Uterus (tissue), 4 donors: ENCODE results near the gene C1QTNF3. TPM values are rescaled to one million over a fixed set of nuclear protein-coding genes. Genes with fewer than 3 reads are reported as not detected.

Experiments used
- DNase-seq, 2 donors: peaks; one replicate each; pipeline ENCODE4 v3.0.0-alpha.2; 2019 to 2020
- H3K27ac ChIP-seq, 2 donors: fragments of 200-600 bp; sonication (generic); 1 replicate in 1 of 2; 2 replicates in 1 of 2; pipeline ENCODE4 v1.5.1; 2016 to 2018
- H3K27me3 ChIP-seq, 2 donors: fragments of 200-600 bp; sonication (generic); one replicate each; pipeline ENCODE4 v1.5.1; 2018 to 2019; ENCODE audit warnings: control low read depth in 1 of 2
- H3K36me3 ChIP-seq, 2 donors: fragments of 200-600 bp; sonication (generic); one replicate each; pipeline ENCODE4 v1.5.1; 2019; ENCODE audit warnings: control low read depth in 1 of 2
- H3K4me1 ChIP-seq, 2 donors: fragments of 200-600 bp; sonication (generic); one replicate each; pipeline ENCODE4 v1.5.1; 2018 to 2019; ENCODE audit warnings: control low read depth in 1 of 2
- H3K4me3 ChIP-seq, 2 donors: fragments of 200-600 bp; sonication (generic); 1 replicate in 1 of 2; 2 replicates in 1 of 2; pipeline ENCODE4 v1.5.1; 2018 to 2019; ENCODE audit warnings: mild to moderate bottlenecking in 1 of 2
- H3K9me3 ChIP-seq, 2 donors: fragments of 200-600 bp; sonication (generic); one replicate each; pipeline ENCODE4 v1.5.1; 2019; ENCODE audit warnings: control low read depth in 1 of 2
- CTCF ChIP-seq, 4 experiments: fragments of 200-600 bp in 2 of 4; fragments of 450-650 bp in 2 of 4; sonication (generic) in 2 of 4; IDR thresholded peaks; one replicate each; pipeline ENCODE4 v1.5.1; 2016 to 2019; ENCODE audit warnings: antibody characterized with exemption in 4 of 4, mild to moderate bottlenecking in 2 of 4, moderate library complexity in 1 of 4
- POLR2A ChIP-seq, 2 donors: fragments of 450-650 bp; IDR thresholded peaks; one replicate each; pipeline ENCODE4 v1.6.1; 2016; ENCODE audit warnings: antibody characterized with exemption in 2 of 2, mild to moderate bottlenecking in 1 of 2, moderate library complexity in 1 of 2
- intact Hi-C: fragments of 100-400 bp; cut with DNase I; formaldehyde crosslinking; loops from one replicate; pipeline ENCODE4 v1.15.1; 2023; ENCODE audit warnings: low total_unique reads
- total RNA-seq, 4 donors: library from RNA; depleted of rRNA in 3 of 4; stranded (reverse); fragments of >200 nt in 3 of 4; gene quantifications; one replicate each; pipeline versions ENCODE4 v1.1.0 to v1.2.4, GENCODE V29; 2014 to 2023
- donor health status: DM: yes; HTN: yes; CAD: no.

C1QTNF3 gene
- total RNA-seq, 4 donors from 2014 or later = 7.6 to 35.9 (median 13.3) TPM

- H3K27me3 ChIP-seq = no peaks in the 10 kb centered on the region
- TF ChIP-seq POLR2A (IDR thresholded peaks at IDR 0.05) (no peak), CTCF (IDR thresholded peaks at IDR 0.05) (no peak)
- intact Hi-C loops = no loop called here
- no peak for DNase-seq
- no peaks in the 10 kb centered on the region for H3K9me3 ChIP-seq
- no peak overlapping the region for H3K4me3 ChIP-seq
- H3K27ac ChIP-seq = no peak overlapping the region
- H3K36me3 ChIP-seq = no peaks in the 10 kb centered on the region
- no peaks in the 10 kb centered on the region for H3K4me1 ChIP-seq
These were observed 10.1 kb upstream of the C1QTNF3 start for GRCh38 chr5:34053133-34053532.

GRCh38 chr5:34051374-34051980 lies 8.5 kb upstream of the C1QTNF3 start:
- Histone ChIP-seq H3K4me3 (no peak overlapping the region), H3K4me1 (no peaks in the 10 kb centered on the region), H3K27ac (no peak overlapping the region), H3K27me3 (no peaks in the 10 kb centered on the region), H3K36me3 (no peaks in the 10 kb centered on the region), H3K9me3 (no peaks in the 10 kb centered on the region)
- no peak for TF ChIP-seq POLR2A (IDR thresholded peaks at IDR 0.05)
- TF ChIP-seq CTCF (IDR thresholded peaks at IDR 0.05) = no peak
- intact Hi-C loops = no loop called here
- DNase-seq = no peak

DNA sequence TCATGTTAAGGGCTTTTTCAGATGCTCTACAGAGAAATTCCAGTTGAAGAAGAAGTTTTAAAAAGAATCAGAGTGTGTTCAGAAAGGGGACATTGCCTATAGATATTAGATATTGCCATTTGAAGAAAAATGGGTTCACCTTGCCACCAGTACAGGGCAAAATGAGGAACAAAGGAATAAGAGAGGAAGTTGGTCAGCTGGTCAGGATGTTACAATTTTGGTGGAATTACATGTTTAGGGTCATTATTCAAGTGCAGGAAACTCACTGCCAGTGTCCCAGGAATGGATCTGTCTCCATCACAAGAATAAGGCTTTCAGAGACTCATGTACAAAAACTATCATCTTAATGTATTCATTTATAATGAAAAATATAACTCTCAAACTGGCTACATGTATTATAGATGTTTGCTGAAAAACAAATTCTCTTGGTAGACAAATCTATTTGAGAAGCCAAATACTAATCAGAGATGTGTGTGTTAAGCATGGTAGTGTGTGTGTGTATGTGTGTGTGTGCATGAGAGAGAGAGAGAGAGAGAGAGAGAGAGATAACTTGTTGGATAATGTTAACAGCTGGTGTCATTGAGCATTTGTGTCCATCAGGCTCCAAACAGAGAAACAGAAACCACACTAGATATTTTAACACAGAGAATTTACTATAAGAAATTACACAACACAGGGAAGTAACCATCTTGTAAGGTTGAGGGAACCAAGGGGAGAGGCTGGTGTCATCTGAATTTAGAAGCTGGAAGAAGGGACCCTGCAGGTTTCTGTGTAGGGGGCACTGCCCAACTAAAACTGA lies 5.0 kb upstream of the C1QTNF3 start:
- H3K27ac ChIP-seq = no peak overlapping the region
- intact Hi-C loops = no loop called here
- no peak for TF ChIP-seq CTCF (IDR thresholded peaks at IDR 0.05)
- TF ChIP-seq POLR2A (IDR thresholded peaks at IDR 0.05) = no peak
- H3K36me3 ChIP-seq = no peaks in the 10 kb centered on the region
- H3K4me1 ChIP-seq = no peaks in the 10 kb centered on the region
- no peaks in the 10 kb centered on the region for H3K27me3 ChIP-seq
- DNase-seq = no peak
- H3K4me3 ChIP-seq = no peak overlapping the region
- no peaks in the 10 kb centered on the region for H3K9me3 ChIP-seq

GRCh38 chr5:34047143-34047542 lies 4.1 kb upstream of the C1QTNF3 start:
- H3K9me3 ChIP-seq = no peaks in the 10 kb centered on the region
- H3K36me3 ChIP-seq = no peaks in the 10 kb centered on the region
- H3K27me3 ChIP-seq = no peaks in the 10 kb centered on the region
- no peaks in the 10 kb centered on the region for H3K4me1 ChIP-seq
- no peak for TF ChIP-seq POLR2A (IDR thresholded peaks at IDR 0.05)
- no peak for TF ChIP-seq CTCF (IDR thresholded peaks at IDR 0.05)
- DNase-seq = no peak
- intact Hi-C loops = no loop called here
- no peak overlapping the region for H3K27ac ChIP-seq
- no peak overlapping the region for H3K4me3 ChIP-seq

GRCh38 chr5:34045996-34046395 lies 3.0 kb upstream of the C1QTNF3 start:
- Histone ChIP-seq H3K4me1 (no peaks in the 10 kb centered on the region), H3K4me3 (no peak overlapping the region), H3K27me3 (no peaks in the 10 kb centered on the region), H3K9me3 (no peaks in the 10 kb centered on the region), H3K36me3 (no peaks in the 10 kb centered on the region), H3K27ac (no peak overlapping the region)
- DNase-seq = no peak
- intact Hi-C loops = no loop called here
- TF ChIP-seq CTCF (IDR thresholded peaks at IDR 0.05) (no peak), POLR2A (IDR thresholded peaks at IDR 0.05) (no peak)
